HG02870 (cell line): ENCODE data around the gene JARID2.
"Not testable (repeated sequence)": the region's sequence is repeated elsewhere in the genome, so short reads cannot be mapped to it uniquely, and the experiment has no call there.

Source experiments
- ATAC-seq: cut with Tn5 transposase; IDR thresholded peaks from one replicate; pipeline ENCODE4 v1.9.1; 2021; ENCODE audit warnings: mild to moderate bottlenecking, moderate library complexity; ENCODE audit not compliant: unreplicated experiment

The JARID2 gene

GRCh38 chr6:15305909-15306308, 60.0 kb downstream of the JARID2 start:
- ATAC-seq = no peak

GRCh38 chr6:15308435-15309213, 62.8 kb downstream of the JARID2 start:
- no peak for ATAC-seq

DNA sequence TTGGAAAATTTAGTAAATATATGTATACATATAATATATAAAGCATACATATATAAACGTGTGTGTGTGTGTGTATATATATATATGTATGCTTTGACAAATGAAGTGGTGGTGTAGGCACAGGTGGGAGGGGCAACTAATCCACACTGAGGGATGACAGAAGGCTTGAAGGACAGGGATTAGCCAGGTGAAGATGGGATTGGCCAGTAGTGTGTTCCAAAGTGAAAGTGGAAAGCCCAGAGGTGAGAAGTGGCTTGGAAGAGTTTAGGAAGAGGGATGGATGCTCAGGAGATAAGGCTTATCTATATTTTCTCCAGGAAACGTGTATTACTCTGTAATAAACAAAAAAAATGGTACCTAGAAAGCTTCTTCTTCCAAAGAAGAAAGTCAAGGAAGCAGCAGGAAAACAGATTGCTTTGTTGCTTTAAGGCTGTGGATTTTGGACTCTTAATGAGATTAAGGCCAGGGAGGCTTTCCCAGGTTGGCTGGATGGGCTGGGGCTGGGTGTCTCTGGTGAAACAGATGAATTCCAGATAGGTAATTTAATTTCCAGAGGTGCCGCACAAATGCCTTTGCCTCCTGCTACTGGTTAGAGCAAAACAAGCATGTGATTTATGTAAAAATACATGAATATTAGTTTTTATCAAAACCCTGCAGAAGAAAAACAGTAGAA, 63.9 kb downstream of the JARID2 start:
- no peak for ATAC-seq

GRCh38 chr6:15310680-15311079, 64.8 kb downstream of the JARID2 start:
- no peak for ATAC-seq

DNA sequence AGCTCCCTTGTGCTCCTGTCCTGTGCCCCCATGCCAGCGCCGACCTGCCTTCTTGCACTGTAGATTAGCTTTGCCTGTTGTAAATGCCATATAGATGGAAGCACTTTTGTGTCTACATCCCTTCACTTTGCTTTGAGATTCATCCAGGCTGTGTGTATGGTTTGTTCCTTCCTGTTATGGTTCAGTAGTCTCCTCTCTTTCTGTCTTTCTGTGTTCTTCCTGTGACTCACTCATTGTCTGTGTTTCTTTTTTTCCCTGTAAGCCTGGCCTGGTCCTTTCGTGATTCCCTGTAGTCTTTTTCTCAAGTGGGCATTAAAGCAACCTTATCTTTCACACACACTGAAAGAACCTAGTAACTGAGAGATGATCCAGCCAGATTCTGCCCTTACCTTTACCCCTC, 66.6 kb downstream of the JARID2 start:
- ATAC-seq = no peak

- no peak for ATAC-seq
Measured at GRCh38 chr6:15313367-15313766, 67.5 kb downstream of the JARID2 start.

DNA sequence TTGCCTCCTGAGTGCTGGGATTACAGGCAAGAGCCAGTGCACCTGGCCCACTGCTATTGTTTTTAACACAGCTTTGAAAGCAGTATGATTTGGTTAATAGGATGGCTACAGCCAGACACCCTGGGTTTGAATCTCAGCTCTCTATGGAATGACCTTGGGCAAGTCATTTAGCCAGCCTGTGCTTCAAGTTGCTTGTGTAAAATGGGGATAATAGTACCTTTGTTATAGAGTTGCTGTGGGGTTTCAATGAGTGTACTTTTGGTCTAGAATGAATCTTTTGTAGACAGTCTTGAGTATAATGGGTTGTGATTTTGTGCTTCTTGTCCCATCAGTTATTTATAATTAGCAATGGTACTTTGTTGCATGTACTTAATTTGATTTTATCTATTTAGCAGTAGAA, 70.9 kb downstream of the JARID2 start:
- ATAC-seq = no peak

DNA sequence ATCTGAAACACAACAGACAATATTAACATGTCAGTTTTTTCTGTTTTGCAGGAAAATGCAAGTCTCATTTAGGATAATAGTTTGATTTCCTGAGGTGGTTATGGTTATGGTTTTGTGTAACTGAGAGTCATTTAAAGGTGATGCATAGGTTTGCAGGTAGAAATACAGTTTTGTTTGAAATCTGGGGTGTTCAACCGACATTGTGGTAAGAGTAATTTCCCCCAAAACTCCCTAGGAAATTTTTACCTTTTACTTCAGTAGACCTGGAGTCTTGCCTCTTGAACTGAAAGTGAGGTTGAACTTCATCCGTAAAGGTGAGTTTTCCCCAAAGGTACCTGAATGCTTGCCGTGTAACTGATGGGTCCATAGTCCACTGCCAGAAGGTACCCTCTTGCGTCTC, 71.4 kb downstream of the JARID2 start:
- no peak for ATAC-seq

GRCh38 chr6:15317934-15318902, 72.3 kb downstream of the JARID2 start:
- no peak for ATAC-seq

GRCh38 chr6:15319677-15320076, 73.8 kb downstream of the JARID2 start:
- ATAC-seq = no peak

DNA sequence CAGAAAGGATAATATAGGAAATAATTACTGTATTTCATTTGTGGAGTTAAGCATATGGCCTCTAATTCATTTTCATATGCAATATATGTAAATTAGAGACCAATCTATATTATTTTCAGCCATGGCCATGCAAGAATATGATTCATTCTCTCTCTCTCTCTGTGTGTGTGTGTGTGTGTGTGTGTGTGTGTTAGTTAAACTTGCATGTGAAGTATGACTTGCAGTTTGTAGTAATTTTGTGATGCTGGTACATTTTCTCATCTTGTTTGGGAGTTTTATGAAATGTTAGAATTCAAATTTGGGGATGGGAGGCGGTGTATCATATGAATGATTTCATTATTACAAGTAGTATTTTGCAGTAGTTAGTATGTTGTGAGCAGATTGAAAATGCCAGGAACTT, 74.8 kb downstream of the JARID2 start:
- no peak for ATAC-seq

GRCh38 chr6:15322184-15322583, 76.3 kb downstream of the JARID2 start:
- no peak for ATAC-seq

- no peak for ATAC-seq
Measured at GRCh38 chr6:15322781-15323536, 77.1 kb downstream of the JARID2 start.

- not testable (repeated sequence) for ATAC-seq
Measured at GRCh38 chr6:15323611-15324010, 77.7 kb downstream of the JARID2 start.

DNA sequence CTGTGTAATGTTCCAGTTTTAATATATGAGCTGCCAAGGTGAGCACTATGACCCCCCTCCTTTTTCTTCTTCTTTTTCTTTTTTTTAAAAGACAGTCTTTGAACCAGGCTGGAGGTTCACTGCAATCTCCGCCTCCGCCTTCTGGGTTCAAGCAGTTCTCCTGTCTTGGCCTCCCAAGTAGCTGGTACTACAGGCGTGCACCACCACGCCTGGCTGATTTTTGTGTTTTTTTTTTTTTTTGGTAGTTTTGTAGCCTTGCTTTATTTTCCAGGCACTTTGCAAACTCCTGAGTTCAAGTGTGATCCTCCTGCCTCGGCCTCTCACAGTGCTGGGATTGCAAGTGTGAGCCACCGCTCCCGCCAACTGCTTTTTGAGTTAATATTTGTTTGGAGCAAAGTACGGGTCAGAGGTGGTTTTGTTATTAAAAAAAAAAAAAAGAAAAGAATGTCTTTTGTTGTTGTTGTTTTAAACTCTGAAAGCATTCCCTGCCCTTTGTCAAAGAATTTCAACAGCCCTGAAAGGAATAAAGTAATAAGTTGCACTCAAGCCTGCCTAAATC, 78.6 kb downstream of the JARID2 start:
- no peak for ATAC-seq

GRCh38 chr6:15325540-15325955, 79.7 kb downstream of the JARID2 start:
- ATAC-seq = no peak

DNA sequence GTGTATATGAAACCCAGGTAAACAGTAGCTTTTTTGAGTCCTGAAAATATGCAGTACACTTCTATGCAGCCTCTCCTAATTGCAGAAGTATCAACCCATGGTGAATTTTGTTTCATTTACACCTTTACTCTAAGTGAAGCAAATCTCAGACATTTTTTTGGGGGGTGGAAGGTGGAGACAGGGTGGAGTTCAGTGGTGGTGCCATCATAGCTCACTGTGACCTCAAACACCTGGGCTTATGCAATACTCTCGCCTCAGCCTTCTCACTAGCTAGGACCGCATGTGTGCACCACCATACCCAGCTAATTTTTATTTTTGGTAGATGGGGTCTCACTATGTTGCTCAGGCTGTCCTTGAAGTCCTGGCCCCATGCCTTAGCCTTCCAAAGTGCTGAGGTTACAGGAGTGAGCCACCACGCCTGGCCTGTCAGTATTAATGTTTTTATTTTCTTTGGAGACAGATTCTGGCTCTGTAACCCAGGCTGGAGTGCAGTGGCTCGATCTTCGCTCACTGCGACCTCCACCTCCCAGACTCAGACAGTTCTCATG, 80.3 kb downstream of the JARID2 start:
- no peak for ATAC-seq

- no peak for ATAC-seq
Measured at GRCh38 chr6:15327271-15327670, 81.4 kb downstream of the JARID2 start.

- ATAC-seq = no peak
Measured at GRCh38 chr6:15329197-15329671, 83.4 kb downstream of the JARID2 start.
